HEK293 (cell line): Measurements from ENCODE around the gene H3-3A.

Source experiments
- GLI2 ChIP-seq: fragments of 450-650 bp; formaldehyde crosslinking; IDR thresholded peaks from 2 replicates; pipeline ENCODE4; 2017; ENCODE audit warnings: missing biosample characterization, missing genetic modification characterization, low read depth, borderline replicate concordance
- HOXC10 ChIP-seq: sonication (generic); formaldehyde crosslinking; IDR thresholded peaks from 2 replicates; pipeline ENCODE4 v1.8.1; 2023; ENCODE audit warnings: mild to moderate bottlenecking, missing genetic modification reagents
- OSR2 ChIP-seq: fragments of 450-650 bp; formaldehyde crosslinking; IDR thresholded peaks from 2 replicates; pipeline ENCODE4 v1.5.1; 2016; ENCODE audit warnings: missing biosample characterization, missing genetic modification characterization
- SCRT1 ChIP-seq: fragments of 450-650 bp; formaldehyde crosslinking; IDR thresholded peaks from 2 replicates; pipeline ENCODE4 v1.5.1; 2016; ENCODE audit warnings: missing biosample characterization, missing genetic modification characterization, borderline replicate concordance
- SP2 ChIP-seq: fragments of 450-650 bp; formaldehyde crosslinking; IDR thresholded peaks from 2 replicates; pipeline ENCODE4 v1.5.1; 2016; ENCODE audit warnings: missing biosample characterization, missing genetic modification characterization
- ZBTB8A ChIP-seq: fragments of 450-650 bp; formaldehyde crosslinking; IDR thresholded peaks from 2 replicates; pipeline ENCODE4 v1.5.1; 2016; ENCODE audit warnings: missing biosample characterization, missing genetic modification characterization
- ZNF138 ChIP-seq: fragments of 450-650 bp; formaldehyde crosslinking; IDR thresholded peaks from 2 replicates; pipeline ENCODE4 v1.5.1; 2016; ENCODE audit warnings: missing biosample characterization, missing genetic modification characterization, borderline replicate concordance
- ZNF155 ChIP-seq: fragments of 450-650 bp; formaldehyde crosslinking; IDR thresholded peaks from 2 replicates; pipeline ENCODE4 v1.5.1; 2016; ENCODE audit warnings: missing biosample characterization, missing genetic modification characterization
- ZNF184 ChIP-seq: fragments of 450-650 bp; IDR thresholded peaks from 2 replicates; pipeline ENCODE4 v1.5.1; 2018; ENCODE audit warnings: missing biosample characterization, mild to moderate bottlenecking, missing genetic modification characterization
- ZNF335 ChIP-seq: fragments of 450-650 bp; formaldehyde crosslinking; conservative IDR thresholded peaks from 2 replicates; pipeline ENCODE4 v1.5.1; 2016; ENCODE audit warnings: missing biosample characterization, missing genetic modification characterization
- ZNF558 ChIP-seq: fragments of 450-650 bp; formaldehyde crosslinking; IDR thresholded peaks from 2 replicates; pipeline ENCODE4 v1.5.1; 2016; ENCODE audit warnings: missing biosample characterization, missing genetic modification characterization
- ZNF560 ChIP-seq: fragments of 450-650 bp; formaldehyde crosslinking; IDR thresholded peaks from 2 replicates; pipeline ENCODE4 v1.5.1; 2017; ENCODE audit warnings: missing biosample characterization, missing genetic modification characterization, borderline replicate concordance
- ZNF629 ChIP-seq: fragments of 450-650 bp; formaldehyde crosslinking; IDR thresholded peaks from 2 replicates; pipeline ENCODE4 v1.5.1; 2017; ENCODE audit warnings: missing biosample characterization, missing genetic modification characterization
- ZNF777 ChIP-seq: fragments of 450-650 bp; formaldehyde crosslinking; IDR thresholded peaks from 2 replicates; pipeline ENCODE4 v1.5.1; 2017; ENCODE audit warnings: missing biosample characterization, missing genetic modification characterization, borderline replicate concordance
- ZNF792 ChIP-seq: fragments of 450-650 bp; formaldehyde crosslinking; IDR thresholded peaks from 2 replicates; pipeline ENCODE4 v1.5.1; 2016; ENCODE audit warnings: missing biosample characterization, missing genetic modification characterization
- ZNF830 ChIP-seq: fragments of 450-650 bp; IDR thresholded peaks from 2 replicates; pipeline ENCODE4 v1.5.0; 2018; ENCODE audit warnings: missing biosample characterization, missing genetic modification characterization, low read depth, mild to moderate bottlenecking, moderate library complexity
- ZNF843 ChIP-seq: fragments of 450-650 bp; formaldehyde crosslinking; IDR thresholded peaks from 2 replicates; pipeline ENCODE4 v1.5.1; 2016; ENCODE audit warnings: missing biosample characterization, missing genetic modification characterization
- ZXDB ChIP-seq: fragments of 450-650 bp; formaldehyde crosslinking; IDR thresholded peaks from 2 replicates; pipeline ENCODE4 v1.5.1; 2016; ENCODE audit warnings: missing biosample characterization, missing genetic modification characterization
- TF ChIP-seq, protein P1 (sequence below): fragments of 450-650 bp; formaldehyde crosslinking; IDR thresholded peaks from 2 replicates; pipeline ENCODE4 v1.5.1; 2016; ENCODE audit warnings: missing biosample characterization, missing genetic modification characterization
- TF ChIP-seq, protein P2 (sequence below): fragments of 450-650 bp; formaldehyde crosslinking; IDR thresholded peaks from 2 replicates; pipeline ENCODE4 v1.5.1; 2016; ENCODE audit warnings: missing biosample characterization, missing genetic modification characterization
- TF ChIP-seq, protein P3 (sequence below): fragments of 450-650 bp; formaldehyde crosslinking; IDR thresholded peaks from 2 replicates; pipeline ENCODE4 v1.5.1; 2016; ENCODE audit warnings: missing biosample characterization, missing genetic modification characterization
- TF ChIP-seq, protein P4 (sequence below): fragments of 450-650 bp; formaldehyde crosslinking; IDR thresholded peaks from 2 replicates; pipeline ENCODE4 v1.5.1; 2016; ENCODE audit warnings: missing biosample characterization, missing genetic modification characterization
- TF ChIP-seq, protein P5 (sequence below): fragments of 450-650 bp; formaldehyde crosslinking; IDR thresholded peaks from 2 replicates; pipeline ENCODE4 v1.5.1; 2016; ENCODE audit warnings: missing biosample characterization, missing genetic modification characterization
- TF ChIP-seq, protein P6 (sequence below): fragments of 450-650 bp; formaldehyde crosslinking; IDR thresholded peaks from 2 replicates; pipeline ENCODE4 v1.5.1; 2016; ENCODE audit warnings: missing biosample characterization, missing genetic modification characterization
- TF ChIP-seq, protein P7 (sequence below): fragments of 450-650 bp; formaldehyde crosslinking; IDR thresholded peaks from 2 replicates; pipeline ENCODE4 v1.5.1; 2016; ENCODE audit warnings: missing biosample characterization, missing genetic modification characterization
- TF ChIP-seq, protein P8 (sequence below): fragments of 450-650 bp; formaldehyde crosslinking; IDR thresholded peaks from 2 replicates; pipeline ENCODE4 v1.5.1; 2016; ENCODE audit warnings: missing biosample characterization, missing genetic modification characterization

The H3-3A gene

DNA sequence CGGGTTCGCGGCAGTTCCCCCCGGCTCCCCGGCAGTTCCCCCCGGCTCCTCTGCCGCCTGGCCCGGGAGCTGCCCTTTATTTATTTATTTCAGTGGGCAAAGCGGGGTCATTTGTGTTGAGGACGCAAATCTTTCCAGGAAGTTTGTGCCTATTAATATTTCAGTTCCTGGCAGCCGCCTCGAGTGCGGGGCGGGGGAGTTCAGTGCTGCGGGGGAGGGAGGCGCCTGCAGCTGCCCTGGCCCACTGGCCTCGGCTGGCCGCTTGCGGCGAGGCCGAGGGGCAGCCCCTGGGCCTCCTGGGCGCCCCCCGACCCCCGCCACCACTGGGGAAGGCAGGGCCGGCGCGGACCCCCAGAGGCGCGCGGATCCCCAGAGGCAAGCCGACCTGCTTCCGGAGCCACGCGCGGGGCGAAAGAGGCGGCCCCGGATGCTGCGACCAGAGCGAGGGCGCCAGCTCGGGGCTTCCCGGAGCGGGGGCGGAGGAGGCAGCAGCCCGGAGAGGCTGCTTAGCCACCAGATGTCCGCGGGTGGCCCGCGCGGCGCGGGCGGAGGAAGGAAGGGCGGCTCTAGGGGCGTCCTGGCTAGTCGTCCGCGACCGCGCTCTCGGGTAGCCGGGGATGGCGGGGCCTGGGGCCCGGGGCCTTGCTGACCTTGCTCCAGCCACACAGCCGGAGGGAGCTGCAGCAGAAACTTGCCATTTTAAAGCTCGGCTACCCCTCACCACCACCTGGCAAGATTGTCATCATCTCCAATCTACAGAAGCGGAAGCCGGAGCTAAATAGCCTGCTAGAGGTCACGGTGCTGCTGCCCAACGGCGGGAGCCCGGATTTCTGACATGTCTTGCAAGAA lies 48.0 kb downstream of the H3-3A start (continued):
- TF ChIP-seq, protein P1, sequence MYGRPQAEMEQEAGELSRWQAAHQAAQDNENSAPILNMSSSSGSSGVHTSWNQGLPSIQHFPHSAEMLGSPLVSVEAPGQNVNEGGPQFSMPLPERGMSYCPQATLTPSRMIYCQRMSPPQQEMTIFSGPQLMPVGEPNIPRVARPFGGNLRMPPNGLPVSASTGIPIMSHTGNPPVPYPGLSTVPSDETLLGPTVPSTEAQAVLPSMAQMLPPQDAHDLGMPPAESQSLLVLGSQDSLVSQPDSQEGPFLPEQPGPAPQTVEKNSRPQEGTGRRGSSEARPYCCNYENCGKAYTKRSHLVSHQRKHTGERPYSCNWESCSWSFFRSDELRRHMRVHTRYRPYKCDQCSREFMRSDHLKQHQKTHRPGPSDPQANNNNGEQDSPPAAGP (tag by site-specific recombination): peak; percentile 18; the same call in 1 of the 2 replicates
- TF ChIP-seq, protein P2, sequence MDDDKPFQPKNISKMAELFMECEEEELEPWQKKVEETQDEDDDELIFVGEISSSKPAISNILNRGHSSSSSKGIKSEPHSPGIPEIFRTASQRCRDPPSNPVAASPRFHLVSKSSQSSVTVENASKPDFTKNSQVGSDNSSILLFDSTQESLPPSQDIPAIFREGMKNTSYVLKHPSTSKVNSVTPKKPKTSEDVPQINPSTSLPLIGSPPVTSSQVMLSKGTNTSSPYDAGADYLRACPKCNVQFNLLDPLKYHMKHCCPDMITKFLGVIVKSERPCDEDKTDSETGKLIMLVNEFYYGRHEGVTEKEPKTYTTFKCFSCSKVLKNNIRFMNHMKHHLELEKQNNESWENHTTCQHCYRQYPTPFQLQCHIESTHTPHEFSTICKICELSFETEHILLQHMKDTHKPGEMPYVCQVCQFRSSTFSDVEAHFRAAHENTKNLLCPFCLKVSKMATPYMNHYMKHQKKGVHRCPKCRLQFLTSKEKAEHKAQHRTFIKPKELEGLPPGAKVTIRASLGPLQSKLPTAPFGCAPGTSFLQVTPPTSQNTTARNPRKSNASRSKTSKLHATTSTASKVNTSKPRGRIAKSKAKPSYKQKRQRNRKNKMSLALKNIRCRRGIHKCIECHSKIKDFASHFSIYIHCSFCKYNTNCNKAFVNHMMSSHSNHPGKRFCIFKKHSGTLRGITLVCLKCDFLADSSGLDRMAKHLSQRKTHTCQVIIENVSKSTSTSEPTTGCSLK (tag by site-specific recombination): no peak
- TF ChIP-seq SP2 (peak; percentile 70), ZNF629 (tag by site-specific recombination) (no peak; the same call in 1 of the 2 replicates), ZNF792 (tag by site-specific recombination) (no peak), SCRT1 (no peak), ZXDB (tag by site-specific recombination) (peak; percentile 42; the same call in 1 of the 2 replicates), ZNF138 (tag by site-specific recombination) (no peak), ZNF830 (no peak), OSR2 (tag by site-specific recombination) (peak; percentile 55), ZNF184 (tag by site-specific recombination) (no peak), ZNF777 (tag by site-specific recombination) (no peak), HOXC10 (no peak), ZNF335 (tag by site-specific recombination) (peak; percentile 71; the same call in 1 of the 2 replicates), ZBTB8A (tag by site-specific recombination) (peak; percentile 89), ZNF560 (no peak), ZNF558 (tag by site-specific recombination) (no peak), ZNF155 (tag by site-specific recombination) (no peak), GLI2 (tag by site-specific recombination) (no peak), ZNF843 (no peak)
- TF ChIP-seq, protein P3, sequence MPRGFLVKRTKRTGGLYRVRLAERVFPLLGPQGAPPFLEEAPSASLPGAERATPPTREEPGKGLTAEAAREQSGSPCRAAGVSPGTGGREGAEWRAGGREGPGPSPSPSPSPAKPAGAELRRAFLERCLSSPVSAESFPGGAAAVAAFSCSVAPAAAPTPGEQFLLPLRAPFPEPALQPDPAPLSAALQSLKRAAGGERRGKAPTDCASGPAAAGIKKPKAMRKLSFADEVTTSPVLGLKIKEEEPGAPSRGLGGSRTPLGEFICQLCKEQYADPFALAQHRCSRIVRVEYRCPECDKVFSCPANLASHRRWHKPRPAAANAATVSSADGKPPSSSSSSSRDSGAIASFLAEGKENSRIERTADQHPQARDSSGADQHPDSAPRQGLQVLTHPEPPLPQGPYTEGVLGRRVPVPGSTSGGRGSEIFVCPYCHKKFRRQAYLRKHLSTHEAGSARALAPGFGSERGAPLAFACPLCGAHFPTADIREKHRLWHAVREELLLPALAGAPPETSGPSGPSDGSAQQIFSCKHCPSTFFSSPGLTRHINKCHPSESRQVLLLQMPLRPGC (tag by site-specific recombination): no peak
- TF ChIP-seq, protein P4, sequence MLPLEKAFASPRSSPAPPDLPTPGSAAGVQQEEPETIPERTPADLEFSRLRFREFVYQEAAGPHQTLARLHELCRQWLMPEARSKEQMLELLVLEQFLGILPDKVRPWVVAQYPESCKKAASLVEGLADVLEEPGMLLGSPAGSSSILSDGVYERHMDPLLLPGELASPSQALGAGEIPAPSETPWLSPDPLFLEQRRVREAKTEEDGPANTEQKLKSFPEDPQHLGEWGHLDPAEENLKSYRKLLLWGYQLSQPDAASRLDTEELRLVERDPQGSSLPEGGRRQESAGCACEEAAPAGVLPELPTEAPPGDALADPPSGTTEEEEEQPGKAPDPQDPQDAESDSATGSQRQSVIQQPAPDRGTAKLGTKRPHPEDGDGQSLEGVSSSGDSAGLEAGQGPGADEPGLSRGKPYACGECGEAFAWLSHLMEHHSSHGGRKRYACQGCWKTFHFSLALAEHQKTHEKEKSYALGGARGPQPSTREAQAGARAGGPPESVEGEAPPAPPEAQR (tag by site-specific recombination): peak; percentile 25; the same call in 1 of the 2 replicates
- TF ChIP-seq, protein P5, sequence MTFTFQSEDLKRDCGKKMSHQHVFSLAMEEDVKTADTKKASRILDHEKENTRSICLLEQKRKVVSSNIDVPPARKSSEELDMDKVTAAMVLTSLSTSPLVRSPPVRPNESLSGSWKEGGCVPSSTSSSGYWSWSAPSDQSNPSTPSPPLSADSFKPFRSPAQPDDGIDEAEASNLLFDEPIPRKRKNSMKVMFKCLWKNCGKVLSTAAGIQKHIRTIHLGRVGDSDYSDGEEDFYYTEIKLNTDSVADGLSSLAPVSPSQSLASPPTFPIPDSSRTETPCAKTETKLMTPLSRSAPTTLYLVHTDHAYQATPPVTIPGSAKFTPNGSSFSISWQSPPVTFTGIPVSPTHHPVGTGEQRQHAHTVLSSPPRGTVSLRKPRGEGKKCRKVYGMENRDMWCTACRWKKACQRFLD: no peak
- TF ChIP-seq, protein P6, sequence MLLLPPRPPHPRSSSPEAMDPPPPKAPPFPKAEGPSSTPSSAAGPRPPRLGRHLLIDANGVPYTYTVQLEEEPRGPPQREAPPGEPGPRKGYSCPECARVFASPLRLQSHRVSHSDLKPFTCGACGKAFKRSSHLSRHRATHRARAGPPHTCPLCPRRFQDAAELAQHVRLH: no peak
- TF ChIP-seq, protein P7, sequence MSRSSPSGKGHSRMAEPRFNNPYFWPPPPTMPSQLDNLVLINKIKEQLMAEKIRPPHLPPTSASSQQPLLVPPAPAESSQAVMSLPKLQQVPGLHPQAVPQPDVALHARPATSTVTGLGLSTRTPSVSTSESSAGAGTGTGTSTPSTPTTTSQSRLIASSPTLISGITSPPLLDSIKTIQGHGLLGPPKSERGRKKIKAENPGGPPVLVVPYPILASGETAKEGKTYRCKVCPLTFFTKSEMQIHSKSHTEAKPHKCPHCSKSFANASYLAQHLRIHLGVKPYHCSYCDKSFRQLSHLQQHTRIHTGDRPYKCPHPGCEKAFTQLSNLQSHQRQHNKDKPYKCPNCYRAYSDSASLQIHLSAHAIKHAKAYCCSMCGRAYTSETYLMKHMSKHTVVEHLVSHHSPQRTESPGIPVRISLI (tag by site-specific recombination): no peak
- TF ChIP-seq, protein P8, sequence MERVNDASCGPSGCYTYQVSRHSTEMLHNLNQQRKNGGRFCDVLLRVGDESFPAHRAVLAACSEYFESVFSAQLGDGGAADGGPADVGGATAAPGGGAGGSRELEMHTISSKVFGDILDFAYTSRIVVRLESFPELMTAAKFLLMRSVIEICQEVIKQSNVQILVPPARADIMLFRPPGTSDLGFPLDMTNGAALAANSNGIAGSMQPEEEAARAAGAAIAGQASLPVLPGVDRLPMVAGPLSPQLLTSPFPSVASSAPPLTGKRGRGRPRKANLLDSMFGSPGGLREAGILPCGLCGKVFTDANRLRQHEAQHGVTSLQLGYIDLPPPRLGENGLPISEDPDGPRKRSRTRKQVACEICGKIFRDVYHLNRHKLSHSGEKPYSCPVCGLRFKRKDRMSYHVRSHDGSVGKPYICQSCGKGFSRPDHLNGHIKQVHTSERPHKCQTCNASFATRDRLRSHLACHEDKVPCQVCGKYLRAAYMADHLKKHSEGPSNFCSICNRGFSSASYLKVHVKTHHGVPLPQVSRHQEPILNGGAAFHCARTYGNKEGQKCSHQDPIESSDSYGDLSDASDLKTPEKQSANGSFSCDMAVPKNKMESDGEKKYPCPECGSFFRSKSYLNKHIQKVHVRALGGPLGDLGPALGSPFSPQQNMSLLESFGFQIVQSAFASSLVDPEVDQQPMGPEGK: peak; percentile 82
